Endodermal cell (in vitro differentiated cells): ENCODE results near the gene RASSF8. TPM values are rescaled to one million over a fixed set of nuclear protein-coding genes. Genes with fewer than 3 reads are reported as not detected.

Source experiments
- DNase-seq: peaks from one replicate; pipeline ENCODE4 v3.0.0-alpha.2; 2017
- H3K27ac ChIP-seq: 2 replicates; pipeline ENCODE4 v1.5.1; 2013; ENCODE audit warnings: mild to moderate bottlenecking, low read depth, low read length, moderate library complexity
- H3K27me3 ChIP-seq: 2 replicates; pipeline ENCODE4 v1.6.1; 2013; ENCODE audit warnings: mild to moderate bottlenecking, low read length, moderate library complexity; ENCODE audit not compliant: insufficient read depth, control insufficient read depth, poor library complexity, severe bottlenecking
- H3K36me3 ChIP-seq: 2 replicates; pipeline ENCODE4 v1.7.0; 2013; ENCODE audit warnings: mild to moderate bottlenecking, low read length, moderate library complexity; ENCODE audit not compliant: control insufficient read depth, insufficient read depth
- H3K4me1 ChIP-seq: one replicate; pipeline ENCODE4 v1.7.0; 2013; ENCODE audit warnings: low read length; ENCODE audit not compliant: control insufficient read depth, insufficient read depth
- H3K4me3 ChIP-seq: 2 replicates; pipeline ENCODE4 v1.5.1; 2013; ENCODE audit warnings: mild to moderate bottlenecking, low read length, moderate library complexity
- H3K9ac ChIP-seq: 2 replicates; pipeline ENCODE4 v1.6.1; 2013; ENCODE audit warnings: mild to moderate bottlenecking, low read length, moderate library complexity; ENCODE audit not compliant: poor library complexity, severe bottlenecking; ENCODE audit errors: extremely low read depth
- H3K9me3 ChIP-seq: 2 replicates; pipeline ENCODE4 v1.6.1; 2013; ENCODE audit warnings: mild to moderate bottlenecking, low read length, moderate library complexity; ENCODE audit not compliant: control insufficient read depth
- H3K27ac Mint-ChIP-seq: 2 replicates; pipeline ENCODE4 v1.8.0; 2020; ENCODE audit warnings: mixed read lengths
- H3K27me3 Mint-ChIP-seq: 2 replicates; pipeline ENCODE4 v1.8.0; 2021; ENCODE audit warnings: mild to moderate bottlenecking, mixed read lengths; ENCODE audit not compliant: insufficient read depth
- H3K36me3 Mint-ChIP-seq: 2 replicates; pipeline ENCODE4 v1.8.0; 2020; ENCODE audit warnings: low read depth, mixed read lengths
- H3K4me1 Mint-ChIP-seq: 2 replicates; pipeline ENCODE4 v1.8.0; 2020; ENCODE audit warnings: mixed read lengths
- H3K4me3 Mint-ChIP-seq: 2 replicates; pipeline ENCODE4 v1.8.0; 2020; ENCODE audit warnings: mild to moderate bottlenecking, moderate library complexity, mixed read lengths
- H3K9me3 Mint-ChIP-seq: 2 replicates; pipeline ENCODE4 v1.8.0; 2020; ENCODE audit warnings: mild to moderate bottlenecking, mixed read lengths
- CTCF ChIP-seq: fragments of 200-600 bp; sonication (generic); conservative IDR thresholded peaks from 2 replicates; pipeline ENCODE4 v1.5.0; 2021; ENCODE audit warnings: antibody characterized with exemption, mild to moderate bottlenecking
- WGBS, 2 experiments: methylation state at CpG; one replicate each; pipeline versions ENCODE4 v1.1.5 to v1.1.7; 2013; ENCODE audit warnings: missing lambda C conversion rate in 2 of 2, mixed read lengths in 1 of 2; ENCODE audit not compliant: insufficient coverage in 1 of 2, insufficient read length in 1 of 2; 5-methylcytosine and 5-hydroxymethylcytosine counted together
- total RNA-seq, 2 donors: library from RNA; stranded (reverse); fragmentation: NEBNext Ultra II Directional in 1 of 2; extraction: Animal tissue kit (Norgen Biotek cat#: 25700) in 1 of 2; gene quantifications; 2 replicates in 1 of 2; 3 replicates in 1 of 2; pipeline ENCODE4 v1.2.1, GENCODE V29; 2021

Gene RASSF8
- total RNA-seq, 2 donors from 2014 or later, result 87.0 to 183 TPM

GRCh38 chr12:26101350-26101734 lies 142.9 kb downstream of the RASSF8 start:
- H3K36me3 Mint-ChIP-seq, result no peaks in the 10 kb centered on the region
- DNase-seq, result peak; percentile 50
- H3K27ac Mint-ChIP-seq, result no peak overlapping the region
- H3K4me3 Mint-ChIP-seq, result no peak overlapping the region
- Histone ChIP-seq H3K9me3 (no peaks in the 10 kb centered on the region), H3K4me3 (no peak overlapping the region), H3K27ac (no peak overlapping the region), H3K4me1 (peaks cover 5% of the 10 kb centered on the region), H3K27me3 (no peaks in the 10 kb centered on the region), H3K9ac (no peak overlapping the region), H3K36me3 (no peaks in the 10 kb centered on the region)
- no peaks in the 10 kb centered on the region for H3K9me3 Mint-ChIP-seq
- H3K4me1 Mint-ChIP-seq, result peaks cover 22% of the 10 kb centered on the region
- H3K27me3 Mint-ChIP-seq, result peaks cover 4% of the 10 kb centered on the region
- WGBS, 2 experiments, result 73 to 86% methylated on average over 2 to 3 of the region's 3 CpGs
- no peak for TF ChIP-seq CTCF

GRCh38 chr12:26101763-26102162 lies 143.3 kb downstream of the RASSF8 start:
- Histone ChIP-seq H3K27ac (no peak overlapping the region), H3K4me1 (peaks cover 5% of the 10 kb centered on the region), H3K4me3 (no peak overlapping the region), H3K9ac (no peak overlapping the region), H3K9me3 (no peaks in the 10 kb centered on the region), H3K27me3 (no peaks in the 10 kb centered on the region), H3K36me3 (no peaks in the 10 kb centered on the region)
- DNase-seq, result no peak
- peaks cover 4% of the 10 kb centered on the region for H3K27me3 Mint-ChIP-seq
- H3K9me3 Mint-ChIP-seq, result no peaks in the 10 kb centered on the region
- H3K4me3 Mint-ChIP-seq, result no peak overlapping the region
- no peaks in the 10 kb centered on the region for H3K36me3 Mint-ChIP-seq
- peaks cover 22% of the 10 kb centered on the region for H3K4me1 Mint-ChIP-seq
- whole genome bisulfite sequencing, 2 experiments, result 70 to 98% methylated on average over 2 to 4 of the region's 4 CpGs
- no peak overlapping the region for H3K27ac Mint-ChIP-seq
- TF ChIP-seq CTCF, result no peak

GRCh38 chr12:26102953-26103352 lies 144.5 kb downstream of the RASSF8 start:
- H3K9me3 ChIP-seq, result no peaks in the 10 kb centered on the region
- no peak for DNase-seq
- no peak for TF ChIP-seq CTCF
- H3K4me3 Mint-ChIP-seq, result no peak overlapping the region
- whole genome bisulfite sequencing, 2 experiments, result 90 to 93% methylated on average over 2 to 5 of the region's 5 CpGs
- H3K36me3 Mint-ChIP-seq, result no peaks in the 10 kb centered on the region
- no peaks in the 10 kb centered on the region for H3K36me3 ChIP-seq
- no peak overlapping the region for H3K9ac ChIP-seq
- no peak overlapping the region for H3K27ac Mint-ChIP-seq
- H3K4me1 ChIP-seq, result peaks cover 5% of the 10 kb centered on the region
- H3K27ac ChIP-seq, result no peak overlapping the region
- peaks cover 4% of the 10 kb centered on the region for H3K27me3 Mint-ChIP-seq
- H3K27me3 ChIP-seq, result no peaks in the 10 kb centered on the region
- no peak overlapping the region for H3K4me3 ChIP-seq
- no peaks in the 10 kb centered on the region for H3K9me3 Mint-ChIP-seq
- H3K4me1 Mint-ChIP-seq, result peaks cover 17% of the 10 kb centered on the region
